K562 (cell line): ENCODE measurements around the gene ENDOU. TPM values are rescaled to one million over a fixed set of nuclear protein-coding genes. Genes with fewer than 3 reads are reported as not detected.

Experiments
- CGGBP1 ChIP-seq: fragments of 250-450 bp; sonication (Bioruptor Pico); IDR thresholded peaks from 2 replicates; pipeline ENCODE4 v1.9.0; 2021; ENCODE audit warnings: mild to moderate bottlenecking
- ETV5 ChIP-seq: sonication (generic); formaldehyde crosslinking; IDR thresholded peaks from 2 replicates; pipeline ENCODE4 v1.4.0; 2020; ENCODE audit warnings: low read depth, mild to moderate bottlenecking, missing genetic modification reagents
- FIP1L1 ChIP-seq: fragments of 200-400 bp; formaldehyde crosslinking; IDR thresholded peaks from 2 replicates; pipeline ENCODE4 v1.6.1; 2018; ENCODE audit warnings: mild to moderate bottlenecking, low read depth, low read length; ENCODE audit not compliant: poor library complexity, severe bottlenecking
- FOXM1 ChIP-seq, 2 experiments: fragments of 450-650 bp in 1 of 2; sonication (generic) in 1 of 2; formaldehyde crosslinking in 1 of 2; IDR thresholded peaks; 2 replicates each; pipeline versions ENCODE4 v1.6.1 to v1.9.0; 2017 to 2022; ENCODE audit warnings: low read depth in 2 of 2, mild to moderate bottlenecking in 2 of 2, missing genetic modification reagents in 1 of 2, moderate library complexity in 1 of 2
- FOXO4 ChIP-seq: fragments of 450-650 bp; formaldehyde crosslinking; IDR thresholded peaks from 2 replicates; pipeline ENCODE4 v1.4.0; 2020; ENCODE audit warnings: mild to moderate bottlenecking, moderate library complexity
- HES1 ChIP-seq: fragments of 450-650 bp; IDR thresholded peaks from 2 replicates; pipeline ENCODE4 v1.6.1; 2016; ENCODE audit warnings: low read depth, mild to moderate bottlenecking, moderate library complexity
- NFE2L1 ChIP-seq: fragments of 450-650 bp; IDR thresholded peaks from 2 replicates; pipeline ENCODE4 v1.6.1; 2016; ENCODE audit warnings: missing genetic modification characterization, low read depth, mild to moderate bottlenecking, missing compliant biosample characterization, moderate library complexity, borderline replicate concordance
- PHB ChIP-seq: fragments of 250-450 bp; sonication (Bioruptor Pico); IDR thresholded peaks from 2 replicates; pipeline ENCODE4 v1.5.0; 2021
- POLR2A ChIP-seq: fragments of 450-650 bp; conservative IDR thresholded peaks from 2 replicates; pipeline ENCODE4 v1.6.1; 2016
- PREB ChIP-seq: sonication (generic); formaldehyde crosslinking; IDR thresholded peaks from 2 replicates; pipeline ENCODE4 v1.8.1; 2023; ENCODE audit warnings: mild to moderate bottlenecking, missing genetic modification reagents
- PTBP1 ChIP-seq: fragments of 200-400 bp; formaldehyde crosslinking; IDR thresholded peaks from 2 replicates; pipeline ENCODE4 v1.6.1; 2017; ENCODE audit warnings: low read depth, low read length
- RBM15 ChIP-seq: fragments of 200-400 bp; formaldehyde crosslinking; IDR thresholded peaks from 2 replicates; pipeline ENCODE4 v1.6.1; 2018; ENCODE audit warnings: mild to moderate bottlenecking, low read length, moderate library complexity; ENCODE audit not compliant: insufficient read depth
- TSHZ1 ChIP-seq: fragments of 250-450 bp; sonication (Bioruptor Pico); IDR thresholded peaks from 2 replicates; pipeline ENCODE4 v1.4.0; 2020; ENCODE audit warnings: mild to moderate bottlenecking, moderate library complexity
- ZNF280B ChIP-seq: fragments of 250-450 bp; sonication (Bioruptor Pico); IDR thresholded peaks from 2 replicates; pipeline ENCODE4 v1.5.1; 2021; ENCODE audit warnings: mild to moderate bottlenecking
- ZNF395 ChIP-seq: fragments of 200-800 bp; sonication (Bioruptor generic); IDR thresholded peaks from 2 replicates; pipeline ENCODE4 v1.6.1; 2017; ENCODE audit warnings: missing genetic modification characterization, missing compliant biosample characterization
- ZNF695 ChIP-seq: fragments of 450-650 bp; formaldehyde crosslinking; IDR thresholded peaks from 2 replicates; pipeline ENCODE4 v1.4.0; 2020; ENCODE audit warnings: mild to moderate bottlenecking, moderate library complexity
- polyA plus RNA-seq, 8 experiments: library from polyadenylated mRNA; depleted of rRNA in 4 of 8; stranded (reverse) in 5 of 8; unstranded in 3 of 8; fragments of >200 nt; fragmentation: Nextera tagmentation in 2 of 8; fragmentation: Illumina TruSeq in 1 of 8; extraction: Ambion mirVana in 2 of 8; extraction: Trizol in 1 of 8; gene quantifications; 2 replicates each; pipeline versions ENCODE4 v1.2.1 to v1.2.3, GENCODE V29; 2011 to 2014; ENCODE audit warnings: inconsistent platforms in 1 of 8, missing spikeins in 1 of 8
- total RNA-seq, 7 experiments: library from RNA; depleted of rRNA in 6 of 7; stranded (reverse); fragments of >200 nt in 6 of 7; fragmentation: Illumina TruSeq in 2 of 7; extraction: Trizol in 2 of 7; gene quantifications; 2 replicates each; pipeline versions ENCODE4 v1.2.1 to v1.2.3, GENCODE V29; 2011 to 2021; ENCODE audit warnings: low replicate concordance in 1 of 7

ENDOU gene
- total and polyA plus RNA-seq, 9 of the 15 experiments (the other 6 are each of a cell fraction or from before 2014, with no cell fraction given) = 0.03 TPM; not detected in 8

GRCh38 chr12:47705566-47706425, 19.5 kb downstream of the ENDOU start, which contains the start of gene RPAP3 (continued):
- TF ChIP-seq TSHZ1 (CRISPR knock-in tag) = no peak
- no peak for TF ChIP-seq PTBP1
- no peak for TF ChIP-seq FOXM1 (IDR thresholded peaks at IDR 0.05; ENCODE audit: low read depth)
- TF ChIP-seq FOXM1 (CRISPR knock-in tag; IDR thresholded peaks at IDR 0.05; ENCODE audit: low read depth) = 0 out of 2 replicates have a peak, but pooled peaks have one; percentile 36
- no peak for TF ChIP-seq FOXO4 (CRISPR knock-in tag)
- no peak for TF ChIP-seq CGGBP1 (CRISPR knock-in tag)
- TF ChIP-seq FIP1L1 = peak; percentile 67
- no peak for TF ChIP-seq PHB
- TF ChIP-seq RBM15 = no peak
- peak; percentile 61; the same call in 1 of the 2 replicates for TF ChIP-seq ZNF395 (CRISPR knock-in tag)
- no peak for TF ChIP-seq PREB
- peak; percentile 96 for TF ChIP-seq POLR2A
- TF ChIP-seq HES1 = no peak
- TF ChIP-seq ETV5 (CRISPR knock-in tag) = no peak
- peak; percentile 29; the same call in 1 of the 2 replicates for TF ChIP-seq NFE2L1 (tag)
- TF ChIP-seq ZNF280B (CRISPR knock-in tag) = no peak
- TF ChIP-seq ZNF695 (CRISPR knock-in tag) = no peak
